Measurements from ENCODE around the gene MAGI1.

MAGI1 gene

DNA sequence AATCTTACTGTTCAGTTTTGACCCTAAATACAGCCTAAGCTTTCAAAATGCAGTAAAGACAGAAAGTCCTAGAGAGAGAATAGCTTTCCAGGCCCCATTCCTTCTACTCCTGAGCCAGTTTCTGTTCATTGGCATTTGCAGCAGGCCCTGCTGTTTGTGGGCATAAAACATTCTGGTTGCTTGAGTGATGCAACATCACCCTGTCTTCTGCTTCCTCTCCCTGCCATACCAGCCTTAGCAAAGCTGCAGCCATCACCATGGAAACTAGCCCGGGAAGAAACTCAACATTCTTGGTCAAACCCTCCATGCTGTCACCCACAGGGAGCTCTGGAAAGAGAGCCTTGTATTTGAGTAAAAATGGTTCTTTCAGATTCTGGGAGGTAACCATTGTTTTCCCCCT is 325.7 kb downstream of the MAGI1 start:
- DNase-seq (ENCODE audit: low read depth) = no peak

DNA sequence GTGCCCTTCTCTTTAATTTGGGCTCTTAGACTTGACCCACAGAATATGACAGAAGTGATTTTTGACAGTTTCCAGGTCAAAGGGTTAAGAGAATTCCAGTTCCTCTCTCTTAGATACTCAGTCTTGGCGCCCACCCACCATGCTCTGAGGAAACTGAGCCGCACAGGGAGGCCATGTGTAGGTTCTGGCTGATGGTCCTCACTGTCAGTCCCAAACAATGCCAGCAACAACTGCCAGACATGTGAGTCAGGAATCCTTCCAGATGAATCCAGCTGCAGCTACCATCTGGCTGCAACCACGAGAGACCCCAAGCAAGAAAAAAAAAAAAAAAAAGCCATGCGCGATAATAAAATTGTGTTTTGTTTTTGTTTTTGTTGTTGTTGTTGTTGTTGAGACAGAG is 326.6 kb downstream of the MAGI1 start:
- no peak for DNase-seq (ENCODE audit: low read depth)

DNA sequence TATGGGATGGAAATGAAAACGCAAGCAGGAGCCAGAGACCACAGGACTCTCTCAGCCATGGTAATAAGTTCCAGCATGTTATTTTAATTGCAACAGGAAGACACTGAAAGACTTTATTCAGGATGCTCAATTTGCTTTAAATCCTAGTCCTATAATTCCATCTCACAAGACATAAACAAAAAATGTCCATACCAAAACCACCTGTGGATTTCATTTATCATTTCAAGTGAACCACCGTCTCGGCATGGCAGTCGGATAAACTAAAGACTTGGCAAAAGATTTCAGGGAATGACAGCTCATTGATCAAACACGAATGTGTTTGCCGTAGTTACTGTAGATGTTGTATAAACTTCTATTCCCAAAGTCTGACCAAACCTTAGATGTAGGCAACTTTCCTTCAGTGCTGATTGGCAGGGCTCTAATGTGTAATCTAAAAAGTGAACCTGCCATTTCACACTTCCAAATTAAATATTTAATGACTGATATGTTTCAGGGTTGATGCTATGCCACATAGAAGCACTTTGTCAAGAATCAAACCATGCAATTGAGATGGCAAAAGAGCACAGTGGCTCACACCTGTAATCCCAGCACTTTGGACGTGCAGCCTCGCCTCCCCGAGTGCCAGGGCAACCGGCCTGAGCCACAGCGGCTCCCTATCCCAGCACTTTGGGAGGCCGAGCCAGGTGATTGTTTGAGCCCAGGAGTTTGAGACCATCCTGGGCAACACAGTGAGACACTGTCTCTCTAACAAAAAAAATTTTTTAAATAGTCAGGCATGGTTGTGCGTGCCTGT is 331.7 kb downstream of the MAGI1 start:
- no peak for DNase-seq (ENCODE audit: low read depth)

DNA sequence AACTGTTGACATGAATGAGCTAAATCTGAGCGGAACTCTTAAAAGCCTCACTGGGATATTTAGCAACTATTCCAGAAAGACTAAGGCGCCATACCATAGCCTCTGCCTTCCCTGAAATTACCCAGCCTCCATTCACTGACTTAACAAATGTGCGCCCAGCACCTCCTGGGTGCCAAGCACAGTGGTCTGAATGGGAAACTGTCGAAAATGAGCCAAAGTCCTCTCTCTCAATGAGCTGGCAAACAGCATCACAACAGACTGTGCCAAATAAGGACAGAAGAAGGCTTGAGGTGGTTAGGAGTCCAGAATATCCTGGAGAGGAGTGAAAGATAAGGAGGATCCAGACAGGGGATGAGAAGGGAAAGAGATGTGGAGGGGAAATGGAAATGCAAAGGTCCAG is 332.4 kb downstream of the MAGI1 start:
- no peak for DNase-seq (ENCODE audit: low read depth)

DNA sequence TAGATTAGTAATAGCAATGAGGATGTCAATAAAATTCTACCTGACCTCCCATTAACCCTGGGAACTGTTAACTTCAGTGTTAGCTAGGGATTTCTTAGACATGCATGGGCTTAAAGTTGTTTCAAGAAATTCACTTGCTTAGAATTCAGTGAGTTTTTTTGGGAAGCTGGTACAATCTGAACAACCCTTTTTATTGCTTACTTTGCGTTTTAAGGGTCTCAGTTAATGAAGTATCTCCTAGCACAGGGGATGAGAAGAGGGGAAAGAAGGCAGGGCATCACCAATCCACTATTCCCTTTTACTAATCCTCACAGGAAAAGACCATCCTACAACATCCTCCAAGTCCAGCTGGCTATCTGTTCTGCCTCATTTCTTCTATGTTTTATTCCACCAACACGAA is 334.9 kb downstream of the MAGI1 start:
- no peak for DNase-seq (ENCODE audit: low read depth)

DNA sequence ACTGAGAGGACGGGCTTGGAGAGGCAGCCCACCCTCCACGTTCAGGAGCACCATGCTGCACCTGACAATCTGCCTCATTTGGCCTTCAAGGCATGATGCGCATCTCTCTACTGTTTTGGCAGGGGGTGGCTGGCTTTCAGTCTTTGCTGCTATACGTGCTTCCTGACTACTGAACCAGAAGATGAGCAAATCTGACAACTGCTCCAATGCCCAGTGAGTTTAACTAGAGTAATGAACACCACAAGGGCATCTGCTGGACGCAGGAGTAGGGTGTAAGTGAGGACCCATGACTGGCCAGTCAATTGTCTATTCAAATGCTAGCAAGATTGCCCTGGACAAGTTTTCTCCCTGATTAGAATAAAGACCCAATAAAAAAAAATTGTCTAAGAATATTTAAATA is 335.7 kb downstream of the MAGI1 start:
- DNase-seq (ENCODE audit: low read depth) = no peak

DNA sequence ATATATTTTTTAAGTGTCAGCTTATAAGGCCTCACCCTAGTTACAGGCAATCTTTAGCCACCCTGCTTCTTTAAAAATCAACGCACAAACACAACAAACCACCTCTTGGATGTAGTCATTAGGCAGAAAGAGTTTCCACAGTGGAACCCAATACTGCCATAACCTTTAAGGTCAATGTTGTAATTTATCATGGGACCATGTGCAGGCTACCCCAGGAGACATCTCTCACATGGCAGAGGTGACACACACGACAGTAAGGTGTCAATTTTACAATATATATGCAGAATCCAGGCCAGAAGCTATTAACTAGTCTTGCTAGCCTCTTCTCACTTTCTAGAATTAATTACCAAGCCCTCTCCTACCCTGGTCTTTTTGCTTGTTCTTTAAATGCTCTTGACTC is 336.5 kb downstream of the MAGI1 start:
- DNase-seq (ENCODE audit: low read depth) = no peak

DNA sequence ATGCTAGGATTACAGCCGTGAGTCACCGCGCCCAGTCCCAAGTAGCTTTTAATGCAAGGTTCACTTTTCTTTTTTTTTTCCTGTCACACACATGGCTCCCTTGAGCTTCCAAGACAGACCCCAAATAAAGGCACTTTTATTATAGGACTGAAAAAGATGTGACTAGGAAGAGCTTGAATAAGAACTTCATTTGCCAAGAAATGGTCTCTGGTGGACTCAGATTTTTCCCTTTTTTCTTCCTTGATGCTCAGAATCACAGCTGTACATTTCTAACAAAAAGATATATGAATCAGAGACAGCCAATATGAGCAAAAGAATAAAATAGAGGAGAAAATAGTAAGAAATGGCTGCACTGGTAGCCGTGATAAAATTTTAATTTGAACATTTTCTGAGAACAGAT is 337.2 kb downstream of the MAGI1 start:
- no peak for DNase-seq (ENCODE audit: low read depth)

DNA sequence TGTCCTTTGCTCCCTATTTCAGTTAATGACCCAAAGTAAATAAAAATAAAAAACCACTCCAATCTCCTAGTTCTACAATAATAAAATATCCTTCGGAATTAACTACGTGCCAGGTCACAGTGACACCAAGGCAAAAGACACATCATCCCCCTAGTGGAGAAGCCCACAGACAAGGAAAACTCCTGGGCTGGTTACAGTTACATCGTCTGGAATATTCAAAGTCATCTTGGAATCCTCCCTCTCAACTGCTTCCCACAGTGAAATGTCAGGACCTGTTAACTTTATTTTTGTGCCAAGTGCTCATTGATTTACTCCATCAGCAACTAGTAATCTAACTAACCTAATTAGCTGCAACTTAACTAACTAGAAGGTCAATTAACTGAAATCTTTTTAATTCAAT is 349.3 kb downstream of the MAGI1 start:
- DNase-seq (ENCODE audit: low read depth) = no peak

DNA sequence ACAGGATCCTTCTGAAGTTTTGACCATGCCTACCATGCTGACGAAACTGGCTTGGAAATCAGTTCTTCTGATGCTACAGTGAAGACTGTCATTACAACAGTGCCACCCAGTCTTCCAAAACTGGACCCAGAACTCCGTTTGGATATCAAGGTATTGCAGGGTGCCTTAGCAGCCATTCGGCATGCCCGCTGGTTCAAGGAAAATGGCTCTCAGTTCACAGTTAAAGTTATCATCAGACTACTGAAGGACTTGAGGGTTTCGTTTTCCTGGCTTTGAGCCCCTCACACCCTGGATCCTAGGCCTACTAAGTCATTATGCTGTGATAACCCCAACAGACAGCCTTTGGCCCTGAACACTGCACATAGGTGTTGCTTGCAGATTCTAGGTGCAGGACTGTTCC is 351.0 kb downstream of the MAGI1 start:
- no peak for DNase-seq (ENCODE audit: low read depth)

DNA sequence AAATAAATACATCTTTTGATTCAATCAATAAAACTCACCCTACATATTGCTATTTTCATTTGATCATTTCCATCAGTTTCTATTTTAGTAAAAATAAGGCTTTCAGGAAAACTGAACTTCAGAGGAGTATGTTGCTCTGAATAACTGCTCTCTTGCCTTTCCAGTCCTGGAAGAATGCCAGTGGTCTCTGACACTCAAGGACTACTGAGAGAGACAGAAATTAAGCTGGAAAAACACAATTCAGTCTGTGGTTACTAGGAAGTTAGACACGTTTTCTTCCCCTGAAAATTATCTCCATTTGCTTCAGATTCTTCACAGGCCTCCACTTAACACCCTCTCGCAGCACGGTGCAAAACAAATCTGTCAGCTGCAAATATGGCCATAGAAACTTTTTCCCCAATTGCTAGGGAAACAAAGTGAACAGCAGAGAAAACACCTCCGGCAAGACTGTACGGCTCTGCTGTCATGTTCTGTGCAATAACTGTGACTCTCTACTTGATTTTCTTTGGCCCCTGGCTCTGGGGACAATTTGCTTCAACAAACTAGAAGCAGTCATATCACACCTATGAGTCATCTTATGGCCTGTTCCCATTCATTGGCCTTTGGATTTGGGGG is 353.0 kb downstream of the MAGI1 start:
- no peak for DNase-seq (ENCODE audit: low read depth)

DNA sequence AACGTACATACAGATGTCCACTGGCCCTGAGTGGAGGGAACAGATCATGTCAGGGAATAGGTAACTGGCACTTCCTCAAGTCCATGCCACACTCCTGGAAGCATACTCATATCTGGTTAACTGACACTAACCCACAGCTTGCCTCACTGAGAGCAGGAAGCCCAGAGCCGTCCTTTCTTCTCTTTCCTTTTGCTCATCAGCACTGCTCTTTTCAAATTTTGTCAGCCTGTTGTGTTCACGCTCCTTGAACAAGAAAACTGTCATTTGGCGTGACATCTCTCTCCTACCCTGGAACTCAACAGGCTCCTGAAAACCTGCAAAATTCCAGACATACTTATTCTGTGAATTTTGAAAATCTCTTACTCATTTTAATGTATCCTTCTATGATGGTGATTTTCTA is 360.2 kb downstream of the MAGI1 start:
- no peak for DNase-seq (ENCODE audit: low read depth)

DNA sequence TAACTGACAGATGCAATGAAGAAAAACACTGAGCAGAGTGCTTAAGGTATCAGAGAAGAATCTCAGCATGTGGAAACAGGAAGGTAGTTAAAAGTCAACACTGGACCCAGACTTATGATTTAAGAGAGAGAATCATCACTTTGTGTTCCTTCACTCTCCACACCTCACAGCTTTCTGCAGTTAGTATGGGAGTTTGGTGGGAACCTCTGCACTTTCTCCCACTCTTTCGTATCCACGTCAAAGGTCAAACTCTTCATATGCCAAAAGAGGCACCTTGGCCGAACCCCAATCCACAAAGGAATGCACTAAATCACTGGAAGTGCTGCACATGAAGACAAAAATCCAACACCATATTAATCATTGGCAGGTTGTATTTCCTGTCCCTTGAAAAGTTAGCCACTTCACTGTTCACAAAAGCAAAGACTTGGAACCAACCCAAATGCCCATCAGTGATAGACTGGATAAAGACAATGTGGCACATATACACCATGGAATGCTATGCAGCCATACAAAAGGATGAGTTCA is 361.2 kb downstream of the MAGI1 start:
- DNase-seq (ENCODE audit: low read depth) = no peak

DNA sequence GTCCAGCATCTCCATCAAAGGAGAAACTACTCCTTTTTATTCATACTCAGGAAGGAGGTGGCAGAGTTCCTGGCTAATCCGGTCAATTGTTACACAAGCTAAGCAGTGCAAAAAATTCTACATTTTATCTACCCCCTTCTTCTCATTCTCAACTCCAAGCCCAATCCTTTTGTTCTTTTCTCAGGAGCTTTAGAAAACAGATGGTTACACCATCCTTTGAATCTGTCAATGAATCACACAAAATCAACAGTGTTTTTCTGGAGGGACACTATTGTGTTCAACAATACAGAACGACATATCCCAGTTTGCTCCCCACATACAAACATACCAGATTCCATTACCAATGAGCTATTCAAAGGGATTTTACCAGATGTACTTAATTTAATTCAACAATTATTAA is 362.1 kb downstream of the MAGI1 start:
- DNase-seq (ENCODE audit: low read depth) = no peak

DNA sequence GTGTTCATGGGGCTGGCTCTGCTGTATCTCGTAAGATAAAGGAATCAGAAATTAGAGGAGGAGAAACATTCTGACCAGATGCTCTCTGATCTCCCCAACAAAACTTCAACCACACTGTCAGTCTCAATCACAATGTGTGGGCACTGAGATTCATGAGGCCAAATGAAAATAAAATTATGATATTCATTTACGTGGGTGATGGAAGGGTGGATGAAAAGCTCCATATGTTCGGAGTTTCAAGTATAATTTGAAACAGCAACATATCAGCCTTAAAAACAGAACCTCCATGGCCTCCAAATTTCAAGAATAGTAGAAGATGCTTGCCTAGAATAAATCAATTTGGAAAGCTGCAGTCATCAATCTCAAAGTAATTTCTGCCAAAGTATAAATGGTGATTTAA is 363.7 kb downstream of the MAGI1 start:
- DNase-seq (ENCODE audit: low read depth) = no peak

DNA sequence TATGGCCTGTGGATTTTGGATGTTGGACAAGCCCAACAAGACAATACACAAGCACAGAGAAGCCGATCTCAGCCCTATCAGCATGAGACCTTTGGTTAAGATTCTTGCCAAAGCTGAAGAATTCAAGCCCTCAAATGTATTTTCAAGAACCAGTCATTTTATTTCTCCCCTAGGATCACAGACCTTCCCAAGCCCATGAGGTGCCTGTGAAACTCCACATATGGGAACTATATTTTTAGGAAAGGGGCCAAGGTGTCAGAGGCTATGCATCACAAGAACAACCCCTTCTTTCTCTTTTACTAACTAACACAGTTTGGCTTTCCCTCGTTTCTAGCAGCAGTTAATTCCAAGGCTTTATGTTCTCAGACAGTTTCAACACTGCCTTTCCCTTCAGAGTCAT is 364.5 kb downstream of the MAGI1 start:
- no peak for DNase-seq (ENCODE audit: low read depth)

DNA sequence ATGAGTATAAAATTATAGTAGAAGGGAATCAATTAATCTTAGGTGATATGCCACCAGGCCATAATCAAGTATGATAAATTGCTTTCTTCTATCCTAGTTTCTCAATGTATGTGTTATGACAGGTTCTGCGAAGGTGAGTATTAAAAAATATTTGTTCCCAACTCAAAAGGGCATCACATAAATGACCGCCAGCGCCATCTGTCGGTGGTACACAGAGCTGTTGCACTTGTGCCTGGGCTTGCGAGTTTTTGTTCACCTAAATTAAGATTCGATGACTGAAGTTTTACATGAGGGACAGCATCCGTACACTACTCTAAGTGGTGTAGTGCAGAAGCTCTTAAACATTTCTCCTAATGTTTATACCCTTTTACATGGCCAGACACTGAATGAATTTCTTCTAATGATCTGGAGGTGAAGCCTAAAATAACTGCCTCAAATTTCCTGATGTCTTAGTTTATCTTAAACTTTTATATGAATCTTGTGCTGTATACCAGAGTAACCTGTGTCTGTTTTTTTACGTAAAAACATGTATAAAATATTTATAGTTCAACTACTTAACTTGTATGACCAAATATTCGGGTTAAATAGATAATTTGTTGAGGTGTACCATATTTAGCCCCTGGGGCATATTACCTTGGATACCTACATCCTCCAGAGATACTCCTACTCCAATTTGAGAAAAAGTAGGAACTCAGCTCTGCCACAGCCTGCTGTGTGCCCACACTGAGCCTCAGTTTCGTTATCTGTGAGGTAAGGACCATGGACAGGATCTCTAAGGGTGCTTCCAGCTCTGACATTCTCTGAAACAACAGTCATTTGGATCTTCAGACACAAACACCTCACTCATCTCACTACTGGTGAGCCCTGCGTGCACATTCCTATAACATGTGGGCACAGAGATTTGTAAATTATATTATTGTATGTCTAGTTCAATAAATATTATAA is 365.6 kb downstream of the MAGI1 start:
- DNase-seq (ENCODE audit: low read depth) = no peak

DNA sequence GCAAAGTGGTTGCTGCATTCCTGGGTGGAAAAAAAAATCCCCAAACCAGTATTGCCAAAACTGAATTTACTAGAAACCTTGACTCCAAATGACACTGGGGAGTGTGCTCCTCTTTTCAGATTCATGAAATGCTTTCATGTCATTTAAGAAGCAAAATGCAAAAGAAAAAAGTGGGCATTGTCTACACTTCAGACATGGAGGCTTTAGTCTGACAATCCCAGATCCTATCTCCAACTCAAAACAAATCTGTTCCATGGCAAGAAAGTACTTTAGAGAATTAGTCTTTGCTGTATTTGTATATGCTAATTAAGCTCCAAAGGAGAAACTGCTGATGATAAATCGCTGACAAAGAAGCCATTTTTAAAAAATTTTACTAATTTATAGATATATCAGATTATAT is 366.7 kb downstream of the MAGI1 start:
- no peak for DNase-seq (ENCODE audit: low read depth)

DNA sequence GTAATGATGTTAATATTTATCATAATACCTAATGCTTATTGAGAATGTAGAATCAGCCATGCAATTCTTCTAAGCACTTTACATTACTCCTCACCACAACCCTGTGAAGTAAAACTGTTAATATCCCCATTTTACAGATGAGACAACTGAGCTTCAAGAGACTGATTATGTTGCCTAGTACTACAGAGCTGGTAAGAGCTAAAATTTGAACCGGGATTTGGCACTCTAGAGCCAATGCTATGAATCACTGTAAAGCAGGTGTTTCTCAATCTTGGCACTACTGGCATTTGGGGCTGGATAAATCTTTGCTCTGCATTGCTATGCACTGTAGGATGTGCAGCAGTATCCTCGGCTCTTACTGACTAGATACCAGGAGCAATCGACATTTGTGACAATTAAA is 367.7 kb downstream of the MAGI1 start:
- no peak for DNase-seq (ENCODE audit: low read depth)

DNA sequence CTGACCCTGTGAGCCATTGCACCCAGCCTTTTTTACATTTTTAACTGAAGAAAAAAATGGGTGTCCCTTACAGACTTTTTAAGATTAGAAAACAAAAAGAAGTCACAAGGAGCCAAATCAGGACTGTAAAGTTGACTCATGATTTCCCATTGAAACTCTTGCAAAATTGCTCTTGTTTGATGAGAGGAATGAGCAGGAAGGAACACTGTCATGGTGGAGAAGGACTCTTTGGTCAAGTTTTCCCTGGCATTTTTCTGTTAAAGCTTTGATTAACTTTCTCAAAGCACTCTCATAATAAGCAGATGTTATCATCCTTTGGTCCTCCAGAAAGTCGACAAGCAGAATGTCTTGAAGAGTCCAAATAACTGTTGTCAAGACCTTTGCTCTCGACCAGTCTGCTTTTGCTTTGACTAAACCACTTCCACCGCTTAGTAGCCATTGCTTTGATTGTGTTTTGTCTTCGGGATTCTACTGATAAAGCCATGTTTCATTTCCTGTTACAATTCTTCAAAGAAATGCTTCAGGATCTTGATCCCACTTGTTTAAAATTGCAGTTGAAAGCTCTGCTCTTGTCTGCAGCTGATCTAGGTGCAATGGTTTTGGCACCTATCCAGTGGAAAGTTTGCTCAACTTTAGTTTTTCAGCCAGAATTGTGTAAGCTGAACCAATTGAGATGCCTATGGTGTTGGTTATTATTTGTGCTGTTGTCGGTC is 369.4 kb downstream of the MAGI1 start:
- DNase-seq (ENCODE audit: low read depth) = no peak

DNA sequence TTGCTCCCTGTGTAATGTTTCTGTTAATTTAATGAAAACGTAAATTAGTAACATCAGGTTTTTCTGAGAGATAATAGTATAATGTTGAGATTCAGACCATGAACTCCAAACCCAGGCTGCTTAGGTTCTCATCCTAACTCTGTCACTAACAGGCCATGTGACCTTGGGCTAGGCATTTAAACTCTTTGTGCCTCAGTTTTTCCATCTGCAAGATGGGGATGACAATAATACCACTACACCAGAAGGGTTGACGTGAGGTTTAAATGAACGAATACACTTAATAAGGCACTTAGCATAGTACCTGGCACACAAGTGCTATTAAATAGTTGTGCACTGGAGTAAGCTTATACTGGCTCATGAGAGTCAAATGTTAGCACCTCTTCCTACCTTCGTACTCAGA is 370.8 kb downstream of the MAGI1 start:
- DNase-seq (ENCODE audit: low read depth) = no peak

DNA sequence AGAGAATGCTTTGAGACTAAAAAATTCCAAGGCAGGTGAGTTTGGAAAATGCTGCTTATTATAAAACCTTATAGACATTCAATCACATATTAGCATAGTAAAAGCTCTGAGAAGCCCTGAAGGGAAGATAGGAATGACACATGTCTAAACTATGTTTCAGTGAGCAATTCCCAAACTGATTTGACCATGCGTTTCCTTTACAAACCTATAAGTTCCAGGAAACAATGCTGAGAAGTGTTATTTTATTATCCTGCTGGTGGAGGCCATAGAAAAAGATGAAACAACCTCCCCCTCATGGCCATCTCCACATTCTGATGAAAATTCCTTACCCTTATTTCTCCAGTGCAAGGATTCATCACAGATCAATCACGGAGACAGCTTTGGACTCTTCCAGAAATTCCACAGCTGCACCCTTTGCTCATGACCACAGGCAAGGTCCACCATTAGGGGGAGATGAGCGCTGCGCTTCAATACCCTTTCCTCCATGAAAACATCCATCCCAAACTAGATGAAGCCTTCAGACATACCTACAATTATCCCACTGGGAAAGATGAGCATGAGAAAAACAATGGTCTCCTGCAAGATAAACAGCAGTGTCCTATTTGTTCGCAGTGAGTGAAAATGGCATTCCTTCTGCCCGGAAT is 372.1 kb downstream of the MAGI1 start:
- DNase-seq (ENCODE audit: low read depth) = no peak

Measured in stimulated activated CD8-positive, alpha-beta memory T cell treated with anti-CD3 and anti-CD28 coated beads, Interleukin-15, amount 100 ng/mL, for 1 hour (primary cell).